ENCODE data around the gene TLL1. TPM values are rescaled to one million over a fixed set of nuclear protein-coding genes. Genes with fewer than 3 reads are reported as not detected.

TLL1 gene
- total RNA-seq, 1 experiment from 2014 or later = not detected

DNA sequence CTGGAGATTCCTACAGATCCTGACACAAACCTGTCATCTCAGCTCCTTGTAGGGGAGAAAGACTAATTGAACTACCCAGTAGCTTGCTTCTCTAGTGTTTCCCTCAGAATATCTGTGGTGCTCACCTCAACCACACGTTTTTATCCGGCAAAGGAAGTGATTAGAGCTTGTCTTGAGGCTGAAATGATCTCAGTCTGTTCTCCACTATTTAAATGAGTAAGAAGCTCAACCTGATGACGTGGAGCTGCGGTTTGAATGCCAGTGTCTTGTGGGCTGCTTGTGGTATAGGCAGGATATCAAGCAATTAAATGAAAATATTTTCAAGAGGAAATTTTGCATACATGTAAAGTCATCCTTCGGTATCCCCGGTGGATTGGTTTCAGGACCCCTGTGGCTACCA lies 270.2 kb downstream of the TLL1 start:
- H3K27ac Mint-ChIP-seq = no peak overlapping the region
- Histone ChIP-seq H2BK15ac (ENCODE audit: low read depth, low read length) (no peak overlapping the region), H3K27ac (ENCODE audit: insufficient read length, low read depth, low read length) (no peak overlapping the region), H3K4ac (ENCODE audit: low read depth, low read length) (no peak overlapping the region), H4K91ac (ENCODE audit: insufficient read length, low read depth, low read length) (no peak overlapping the region), H2BK12ac (ENCODE audit: insufficient read length, low read depth, low read length) (no peak overlapping the region), H3K56ac (ENCODE audit: insufficient read length, low read depth, low read length) (no peak overlapping the region), H3K9ac (ENCODE audit: extremely low read depth, insufficient read length, low read length) (no peak overlapping the region), H3K18ac (ENCODE audit: insufficient read length, low read depth, low read length) (no peak overlapping the region), H4K20me1 (ENCODE audit: control insufficient read depth, insufficient read depth, insufficient read length) (no peaks in the 10 kb centered on the region), H2AK5ac (ENCODE audit: insufficient read length, low read length) (no peak overlapping the region), H3T11ph (ENCODE audit: low read length) (no peak overlapping the region), H2AFZ (ENCODE audit: low read length) (no peak overlapping the region), H4K8ac (replicated peaks; ENCODE audit: insufficient read length, low read depth, low read length) (no peak overlapping the region), H3K4me2 (ENCODE audit: insufficient read depth, insufficient read length, low read length) (no peak overlapping the region), H2BK5ac (ENCODE audit: insufficient read length, low read length) (no peak overlapping the region), H2BK120ac (ENCODE audit: low read depth, low read length, poor library complexity, severe bottlenecking) (no peak overlapping the region), H3K4me1 (ENCODE audit: insufficient read depth, low read length) (no peaks in the 10 kb centered on the region), H3K27me3 (ENCODE audit: insufficient read depth, low read length) (no peaks in the 10 kb centered on the region), H3K9me3 (ENCODE audit: control insufficient read depth, low read depth, low read length) (no peaks in the 10 kb centered on the region), H4K5ac (ENCODE audit: insufficient read length, low read depth, low read length) (no peak overlapping the region), H3K23ac (ENCODE audit: insufficient read length, low read depth, low read length) (no peak overlapping the region), H3K79me2 (ENCODE audit: insufficient read depth, low read length) (no peaks in the 10 kb centered on the region), H3K23me2 (ENCODE audit: insufficient read length, low read depth, low read length, poor library complexity, severe bottlenecking) (no peaks in the 10 kb centered on the region), H3K14ac (ENCODE audit: insufficient read depth, low read length) (no peak overlapping the region), H2BK20ac (ENCODE audit: low read depth, low read length, poor library complexity, severe bottlenecking) (no peak overlapping the region), H3K79me1 (ENCODE audit: insufficient read depth, low read depth, low read length, poor library complexity, severe bottlenecking) (no peaks in the 10 kb centered on the region)
- DNase-seq = no peak
- H3K9me3 Mint-ChIP-seq = no peaks in the 10 kb centered on the region
- H3K36me3 Mint-ChIP-seq (ENCODE audit: insufficient read depth in 1 of 3, low read depth in 3 of 3) = no peaks in the 10 kb centered on the region
- no peaks in the 10 kb centered on the region for H3K4me1 Mint-ChIP-seq
- H3K4me3 Mint-ChIP-seq = no peak overlapping the region
- no CpG with 5 or more reads among the region's 6 CpGs for WGBS (ENCODE audit: extremely low coverage, insufficient read length, low lambda C conversion rate)
- H3K27me3 Mint-ChIP-seq (ENCODE audit: low read depth) = no peaks in the 10 kb centered on the region
- TF ChIP-seq CTCF (conservative IDR thresholded peaks at IDR 0.05) = no peak
